ENCODE results near the gene OLFM2. TPM values are rescaled to one million over a fixed set of nuclear protein-coding genes. Genes with fewer than 3 reads are reported as not detected.

The OLFM2 gene
- total RNA-seq, 2 donors from 2014 or later: 33.1 to 58.1 TPM

- H3K27me3 ChIP-seq (ENCODE audit: control insufficient read depth, insufficient read depth, low read length, poor library complexity, severe bottlenecking): peaks cover 31% of the 10 kb centered on the region
- H3K4me1 Mint-ChIP-seq: peaks cover 2% of the 10 kb centered on the region
- no peak overlapping the region for H3K4me3 Mint-ChIP-seq
- peaks cover 55% of the 10 kb centered on the region for H3K27me3 Mint-ChIP-seq (ENCODE audit: insufficient read depth)
- no peaks in the 10 kb centered on the region for H3K9me3 Mint-ChIP-seq
- no peaks in the 10 kb centered on the region for H3K9me3 ChIP-seq (ENCODE audit: control insufficient read depth, low read length)
- WGBS, 2 experiments (ENCODE audit: insufficient coverage in 1 of 2, insufficient read length in 1 of 2): 47 to 61% methylated on average over 8 to 14 of the region's 14 CpGs
- H3K27ac ChIP-seq (ENCODE audit: low read depth, low read length): no peak overlapping the region
- H3K36me3 ChIP-seq (ENCODE audit: control insufficient read depth, insufficient read depth, low read length): no peaks in the 10 kb centered on the region
- H3K36me3 Mint-ChIP-seq (ENCODE audit: low read depth): no peaks in the 10 kb centered on the region
- no peaks in the 10 kb centered on the region for H3K4me1 ChIP-seq (ENCODE audit: control insufficient read depth, insufficient read depth, low read length)
- H3K27ac Mint-ChIP-seq: no peak overlapping the region
- H3K4me3 ChIP-seq (ENCODE audit: low read length): no peak overlapping the region
- TF ChIP-seq CTCF (conservative IDR thresholded peaks at IDR 0.05): no peak
- H3K9ac ChIP-seq (ENCODE audit: extremely low read depth, low read length, poor library complexity, severe bottlenecking): no peak overlapping the region
- no peak for DNase-seq
Observed at GRCh38 chr19:9966024-9966423, 29.7 kb upstream of the OLFM2 start.

GRCh38 chr19:9962623-9963290 is 26.4 kb upstream of the OLFM2 start:
- Mint-ChIP-seq H3K36me3 (ENCODE audit: low read depth) (no peaks in the 10 kb centered on the region), H3K9me3 (no peaks in the 10 kb centered on the region), H3K4me3 (no peak overlapping the region), H3K27me3 (ENCODE audit: insufficient read depth) (peaks cover 47% of the 10 kb centered on the region), H3K27ac (no peak overlapping the region), H3K4me1 (peaks cover 2% of the 10 kb centered on the region)
- no peak overlapping the region for H3K4me3 ChIP-seq (ENCODE audit: low read length)
- WGBS, 2 experiments (ENCODE audit: insufficient coverage in 1 of 2, insufficient read length in 1 of 2): 36 to 52% methylated on average over 2 to 7 of the region's 7 CpGs
- peaks cover 22% of the 10 kb centered on the region for H3K27me3 ChIP-seq (ENCODE audit: control insufficient read depth, insufficient read depth, low read length, poor library complexity, severe bottlenecking)
- H3K9ac ChIP-seq (ENCODE audit: extremely low read depth, low read length, poor library complexity, severe bottlenecking): no peak overlapping the region
- TF ChIP-seq CTCF (conservative IDR thresholded peaks at IDR 0.05): no peak
- no peaks in the 10 kb centered on the region for H3K9me3 ChIP-seq (ENCODE audit: control insufficient read depth, low read length)
- no peak overlapping the region for H3K27ac ChIP-seq (ENCODE audit: low read depth, low read length)
- no peaks in the 10 kb centered on the region for H3K4me1 ChIP-seq (ENCODE audit: control insufficient read depth, insufficient read depth, low read length)
- no peaks in the 10 kb centered on the region for H3K36me3 ChIP-seq (ENCODE audit: control insufficient read depth, insufficient read depth, low read length)
- peak; percentile 69 for DNase-seq

GRCh38 chr19:9961103-9961502 is 24.8 kb upstream of the OLFM2 start:
- Mint-ChIP-seq H3K27ac (no peak overlapping the region), H3K4me1 (no peaks in the 10 kb centered on the region), H3K36me3 (ENCODE audit: low read depth) (no peaks in the 10 kb centered on the region), H3K27me3 (ENCODE audit: insufficient read depth) (peaks cover 30% of the 10 kb centered on the region), H3K9me3 (no peaks in the 10 kb centered on the region), H3K4me3 (no peak overlapping the region)
- TF ChIP-seq CTCF (conservative IDR thresholded peaks at IDR 0.05): no peak
- no peak for DNase-seq
- Histone ChIP-seq H3K27me3 (ENCODE audit: control insufficient read depth, insufficient read depth, low read length, poor library complexity, severe bottlenecking) (peaks cover 6% of the 10 kb centered on the region), H3K9ac (ENCODE audit: extremely low read depth, low read length, poor library complexity, severe bottlenecking) (no peak overlapping the region), H3K27ac (ENCODE audit: low read depth, low read length) (no peak overlapping the region), H3K4me1 (ENCODE audit: control insufficient read depth, insufficient read depth, low read length) (no peaks in the 10 kb centered on the region), H3K9me3 (ENCODE audit: control insufficient read depth, low read length) (no peaks in the 10 kb centered on the region), H3K4me3 (ENCODE audit: low read length) (no peak overlapping the region), H3K36me3 (ENCODE audit: control insufficient read depth, insufficient read depth, low read length) (no peaks in the 10 kb centered on the region)
- 94 to 100% methylated on average over 1 to 3 of the region's 4 CpGs for WGBS, 2 experiments (ENCODE audit: insufficient coverage in 1 of 2, insufficient read length in 1 of 2)

Data from endodermal cell (in vitro differentiated cells).